HG02885 (cell line): ENCODE results near the gene INPP4A.
A peak's percentile ranks its signal among the peaks of the same experiment; 100 is the strongest.

ENCODE experiments used
- ATAC-seq: cut with Tn5 transposase; IDR thresholded peaks from one replicate; pipeline ENCODE4 v1.9.1; 2021; ENCODE audit warnings: mild to moderate bottlenecking; ENCODE audit not compliant: unreplicated experiment, poor library complexity

INPP4A gene

GRCh38 chr2:98554116-98554861 lies 109.6 kb downstream of the INPP4A start:
- no peak for ATAC-seq

- ATAC-seq, result no peak
Observed at GRCh38 chr2:98555696-98556095, 111.0 kb downstream of the INPP4A start.

- peak; percentile 67 for ATAC-seq
Observed at GRCh38 chr2:98556344-98557033, 111.8 kb downstream of the INPP4A start.

- no peak for ATAC-seq
Observed at GRCh38 chr2:98558852-98559530, 114.3 kb downstream of the INPP4A start.

- ATAC-seq, result no peak
Observed at GRCh38 chr2:98559581-98559980, 114.9 kb downstream of the INPP4A start.

GRCh38 chr2:98560256-98560771 lies 115.7 kb downstream of the INPP4A start:
- no peak for ATAC-seq

- ATAC-seq, result no peak
Observed at GRCh38 chr2:98561018-98561417, 116.4 kb downstream of the INPP4A start.

GRCh38 chr2:98561902-98562695 lies 117.4 kb downstream of the INPP4A start:
- ATAC-seq, result no peak

- ATAC-seq, result no peak
Observed at GRCh38 chr2:98563394-98563793, 118.7 kb downstream of the INPP4A start.

GRCh38 chr2:98564541-98565132 lies 120.0 kb downstream of the INPP4A start:
- no peak for ATAC-seq

GRCh38 chr2:98565286-98565860 lies 120.7 kb downstream of the INPP4A start:
- ATAC-seq, result no peak

- no peak for ATAC-seq
Observed at GRCh38 chr2:98565941-98566340, 121.3 kb downstream of the INPP4A start.

- no peak for ATAC-seq
Observed at GRCh38 chr2:98568161-98568956, 123.7 kb downstream of the INPP4A start.

- peak; percentile 68 for ATAC-seq
Observed at GRCh38 chr2:98569197-98569793, 124.6 kb downstream of the INPP4A start.

GRCh38 chr2:98569915-98570314 lies 125.3 kb downstream of the INPP4A start:
- ATAC-seq, result no peak

- no peak for ATAC-seq
Observed at GRCh38 chr2:98570356-98570755, 125.7 kb downstream of the INPP4A start.

- ATAC-seq, result no peak
Observed at GRCh38 chr2:98571121-98571701, 126.6 kb downstream of the INPP4A start.

GRCh38 chr2:98571796-98572195 lies 127.1 kb downstream of the INPP4A start:
- ATAC-seq, result no peak
